Gastrocnemius medialis (tissue), 4 donors: Measurements from ENCODE around the gene SARM1. TPM values are rescaled to one million over a fixed set of nuclear protein-coding genes. Genes with fewer than 3 reads are reported as not detected.

Experiments used
- ATAC-seq, 2 donors: fragments of 150-250 bp; one replicate each; pipeline ENCODE4 v1.9.1; 2016
- DNase-seq, 2 donors: peaks; one replicate each; pipeline ENCODE4 v3.0.0-alpha.2; 2019
- H3K27ac ChIP-seq, 4 donors: fragments of 200-600 bp; sonication (generic); 1 replicate in 1 of 4; 2 replicates in 3 of 4; pipeline ENCODE4 v1.5.1; 2016 to 2018; ENCODE audit warnings: mild to moderate bottlenecking in 2 of 4, moderate library complexity in 1 of 4
- H3K27me3 ChIP-seq, 3 donors: fragments of 200-600 bp; sonication (generic) in 2 of 3; 1 replicate in 1 of 3; 2 replicates in 2 of 3; pipeline versions ENCODE4 v1.5.1 to v1.6.0; 2016 to 2019; ENCODE audit warnings: mild to moderate bottlenecking in 1 of 3, moderate library complexity in 1 of 3
- H3K36me3 ChIP-seq, 2 donors: fragments of 200-600 bp; sonication (generic) in 1 of 2; one replicate each; pipeline ENCODE4 v1.5.1; 2017 to 2018
- H3K4me1 ChIP-seq, 2 donors: fragments of 200-600 bp; sonication (generic) in 1 of 2; one replicate each; pipeline ENCODE4 v1.5.1; 2016 to 2017; ENCODE audit warnings: mild to moderate bottlenecking in 2 of 2
- H3K4me3 ChIP-seq, 4 donors: fragments of 200-600 bp; sonication (generic) in 3 of 4; 1 replicate in 1 of 4; 2 replicates in 3 of 4; pipeline ENCODE4 v1.5.1; 2016 to 2019; ENCODE audit warnings: mild to moderate bottlenecking in 2 of 4
- H3K9me3 ChIP-seq, 3 donors: fragments of 200-600 bp; sonication (generic) in 2 of 3; 1 replicate in 1 of 3; 2 replicates in 2 of 3; pipeline ENCODE4 v1.5.1; 2016 to 2019
- CTCF ChIP-seq, 5 experiments: fragments of 450-650 bp in 3 of 5; fragments of 200-600 bp in 2 of 5; sonication (generic) in 2 of 5; IDR thresholded peaks in 4 of 5; conservative IDR thresholded peaks in 1 of 5; 1 replicate in 4 of 5; 2 replicates in 1 of 5; pipeline ENCODE4 v1.5.1; 2016 to 2019; ENCODE audit warnings: antibody characterized with exemption in 5 of 5, mild to moderate bottlenecking in 3 of 5, moderate library complexity in 3 of 5
- POLR2A ChIP-seq, 2 donors: fragments of 450-650 bp; IDR thresholded peaks; one replicate each; pipeline ENCODE4 v1.6.1; 2017; ENCODE audit warnings: antibody characterized with exemption in 2 of 2, mild to moderate bottlenecking in 2 of 2, moderate library complexity in 2 of 2
- in situ Hi-C, 4 donors: fragments of 200-750 bp; cut with MboI; loops; one replicate each; pipeline versions ENCODE4 v1.15.0 to v1.8.0; 2017; ENCODE audit warnings: low sequenced_read_pairs in 4 of 4
- intact Hi-C: fragments of 100-400 bp; cut with DNase I; formaldehyde crosslinking; loops from one replicate; pipeline ENCODE4 v1.15.1; 2023; ENCODE audit warnings: low total_unique reads
- total RNA-seq, 4 donors: library from RNA; depleted of rRNA; stranded (reverse); fragments of >200 nt; gene quantifications; one replicate each; pipeline versions ENCODE4 v1.1.0 to v1.2.3, GENCODE V29; 2016

SARM1 gene
- total RNA-seq, 4 donors from 2014 or later, result 0.78 to 1.9 (median 1.7) TPM

DNA sequence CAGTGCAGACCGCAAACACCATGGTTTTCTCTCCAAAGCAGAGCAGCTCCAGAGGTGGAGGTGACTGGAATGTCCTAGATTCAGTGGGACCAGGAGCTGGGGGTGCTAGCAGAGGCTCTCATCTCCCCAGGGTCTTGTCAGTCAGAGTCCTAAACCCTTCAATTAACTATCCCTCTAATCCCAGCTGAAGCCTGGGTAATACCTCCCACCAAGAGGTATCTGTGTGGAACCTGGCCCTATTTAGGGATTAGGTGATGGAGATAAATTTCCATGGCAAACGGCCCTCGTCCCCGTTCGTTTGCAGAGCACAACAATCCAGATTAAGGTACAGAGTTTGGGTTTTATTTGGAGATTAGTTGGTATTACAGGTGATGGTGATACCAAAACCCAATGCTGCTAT lies 8.3 kb upstream of the SARM1 start:
- in situ Hi-C loops, result loop anchor here in 1 of 4 donors (25.0 kb wide), 1 partner anchor 599 kb away; the partner anchor contains the start of gene PHF12
- intact Hi-C loops, result no loop called here
- H3K27ac ChIP-seq, result no peak overlapping the region
- H3K4me1 ChIP-seq, result peaks cover 5 to 7% of the 10 kb centered on the region in 2 donors
- H3K4me3 ChIP-seq, result no peak overlapping the region
- H3K36me3 ChIP-seq, result peaks cover 0 to 59% of the 10 kb centered on the region in 2 donors
- DNase-seq, result no peak
- ATAC-seq, result no peak
- H3K9me3 ChIP-seq, result no peaks in the 10 kb centered on the region
- no peak for TF ChIP-seq CTCF (IDR thresholded peaks at IDR 0.05 in 4 of 5, conservative IDR thresholded peaks at IDR 0.05 in 1 of 5)
- TF ChIP-seq POLR2A (IDR thresholded peaks at IDR 0.05), result no peak
- no peaks in the 10 kb centered on the region for H3K27me3 ChIP-seq

GRCh38 chr17:28363776-28364650 lies 7.5 kb upstream of the SARM1 start:
- Histone ChIP-seq H3K27ac (no peak overlapping the region), H3K4me1 (no peaks in the 10 kb centered on the region), H3K27me3 (no peaks in the 10 kb centered on the region), H3K9me3 (no peaks in the 10 kb centered on the region), H3K4me3 (no peak overlapping the region), H3K36me3 (peaks cover 0 to 58% of the 10 kb centered on the region in 2 donors)
- TF ChIP-seq CTCF (IDR thresholded peaks at IDR 0.05 in 4 of 5, conservative IDR thresholded peaks at IDR 0.05 in 1 of 5) (no peak), POLR2A (IDR thresholded peaks at IDR 0.05) (no peak)
- DNase-seq (no peak), ATAC-seq (no peak)
- intact Hi-C loops (no loop called here), in situ Hi-C loops (loop anchor here in 1 of 4 donors (25.0 kb wide), 1 partner anchor 598 kb away; the partner anchor contains the start of gene PHF12)

DNA sequence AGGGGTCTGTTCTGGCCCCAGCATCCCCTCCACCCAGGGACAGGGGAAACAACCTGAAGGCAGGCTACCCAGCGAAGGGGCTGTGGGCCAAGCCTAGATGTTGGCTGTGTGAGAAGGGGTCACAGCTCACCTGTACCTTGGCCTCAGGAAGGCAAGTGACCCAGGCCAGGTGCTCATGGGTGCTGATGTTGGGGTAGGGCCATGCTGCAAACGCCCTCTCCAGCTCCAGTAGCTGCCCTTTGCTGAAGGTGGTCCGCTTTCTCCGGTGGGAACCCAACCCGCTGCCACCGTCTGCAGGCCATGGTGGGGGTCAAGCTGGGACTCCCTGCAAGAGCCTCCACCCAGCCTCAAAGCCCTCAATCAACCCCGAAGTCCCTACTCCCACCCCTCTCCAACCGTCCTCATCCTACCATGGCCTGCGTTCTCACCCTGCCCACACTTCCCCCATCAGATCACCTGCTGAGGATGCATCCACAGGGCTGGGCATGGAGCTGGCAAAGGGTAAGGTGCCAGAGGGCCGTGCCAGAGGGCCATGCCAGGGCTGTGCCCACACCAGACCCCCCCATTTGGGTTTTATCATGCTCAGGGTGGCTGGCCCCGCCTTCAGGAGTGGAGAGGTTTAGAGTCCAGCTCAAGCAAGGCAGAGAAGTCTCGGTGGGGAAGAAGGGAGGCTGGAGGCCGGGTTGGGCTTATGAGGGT lies 6.7 kb upstream of the SARM1 start, which contains the start of gene SEBOX:
Gene SEBOX (minus strand): TSS at position 535 of the 699 bp plus-strand sequence. CDS start 48 bp downstream, at position 487.
- TF ChIP-seq POLR2A (IDR thresholded peaks at IDR 0.05) (no peak), CTCF (IDR thresholded peaks at IDR 0.05 in 4 of 5, conservative IDR thresholded peaks at IDR 0.05 in 1 of 5) (no peak)
- H3K27ac ChIP-seq, result no peak within 1 kb of the TSS
- H3K36me3 ChIP-seq, result peaks cover 0 to 50% of the 10 kb centered on the region in 2 donors
- ATAC-seq (no peak), DNase-seq (no peak)
- H3K27me3 ChIP-seq, result no peaks in the 10 kb centered on the region
- H3K4me3 ChIP-seq, result no peak within 1 kb of the TSS
- in situ Hi-C loops (loop anchor here in 1 of 4 donors (25.0 kb wide), 1 partner anchor 597 kb away; the partner anchor contains the start of gene PHF12), intact Hi-C loops (no loop called here)
- H3K9me3 ChIP-seq, result no peaks in the 10 kb centered on the region
- no peaks in the 10 kb centered on the region for H3K4me1 ChIP-seq

DNA sequence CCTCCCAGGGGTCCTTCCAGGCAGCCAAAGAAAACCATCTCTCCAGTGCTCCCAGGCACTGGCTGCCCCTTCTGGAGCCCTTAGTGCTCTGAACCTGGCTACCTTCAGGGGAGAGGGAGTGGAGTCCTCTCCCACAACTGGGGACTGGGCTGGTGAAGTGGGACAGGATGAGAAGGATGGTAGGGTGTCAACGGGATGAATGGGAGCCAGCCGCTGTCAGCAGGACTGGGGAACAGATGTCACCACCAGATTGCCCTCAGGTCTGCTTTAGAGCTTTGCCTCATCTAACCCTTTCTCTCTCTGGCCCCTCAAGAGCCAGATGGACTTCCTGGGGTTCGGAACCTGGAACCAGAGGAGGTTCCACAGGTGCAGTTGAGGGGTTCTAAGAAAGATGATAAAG lies 6.0 kb upstream of the SARM1 start:
- Histone ChIP-seq H3K4me1 (no peaks in the 10 kb centered on the region), H3K9me3 (no peaks in the 10 kb centered on the region), H3K4me3 (no peak overlapping the region), H3K27ac (no peak overlapping the region), H3K27me3 (no peaks in the 10 kb centered on the region), H3K36me3 (peaks cover 0 to 43% of the 10 kb centered on the region in 2 donors)
- in situ Hi-C loops (loop anchor here in 1 of 4 donors (25.0 kb wide), 1 partner anchor 597 kb away; the partner anchor contains the start of gene PHF12), intact Hi-C loops (no loop called here)
- no peak for TF ChIP-seq POLR2A (IDR thresholded peaks at IDR 0.05)
- TF ChIP-seq CTCF (IDR thresholded peaks at IDR 0.05 in 4 of 5, conservative IDR thresholded peaks at IDR 0.05 in 1 of 5), result no peak
- no peak for ATAC-seq
- no peak for DNase-seq
